GM18909 (cell line): ENCODE data around the gene MCRIP1.

Experiments used
- ATAC-seq: cut with Tn5 transposase; IDR thresholded peaks from one replicate; pipeline ENCODE4 v1.9.1; 2021; ENCODE audit warnings: mild to moderate bottlenecking; ENCODE audit not compliant: unreplicated experiment, poor library complexity

Gene MCRIP1

GRCh38 chr17:81833160-81833920 lies at the start of gene MCRIP1:
Gene MCRIP1 (minus strand): TSS chr17:81833291. CDS start chr17:81824506, 8,785 bp downstream.
- peak; percentile 81 for ATAC-seq

- ATAC-seq = no peak
These were observed 46.0 kb upstream of the MCRIP1 start for GRCh38 chr17:81879121-81879520.

- no peak for ATAC-seq
These were observed 45.2 kb upstream of the MCRIP1 start for GRCh38 chr17:81878294-81878693.

GRCh38 chr17:81877569-81877968 lies 44.5 kb upstream of the MCRIP1 start:
- no peak for ATAC-seq

GRCh38 chr17:81871387-81872230 lies 38.5 kb upstream of the MCRIP1 start:
- ATAC-seq = peak; percentile 58

GRCh38 chr17:81870981-81871386 lies 37.9 kb upstream of the MCRIP1 start, which contains the start of gene ARHGDIA:
Gene ARHGDIA (minus strand): TSS chr17:81871337. CDS start chr17:81869930, 1,407 bp downstream.
- peak; percentile 9 for ATAC-seq

GRCh38 chr17:81870131-81870980 lies 37.3 kb upstream of the MCRIP1 start:
- ATAC-seq = peak; percentile 12

- no peak for ATAC-seq
These were observed 36.4 kb upstream of the MCRIP1 start for GRCh38 chr17:81869221-81870130.

GRCh38 chr17:81868674-81869220 lies 35.7 kb upstream of the MCRIP1 start:
- no peak for ATAC-seq

GRCh38 chr17:81867991-81868673 lies 35.0 kb upstream of the MCRIP1 start:
- ATAC-seq = no peak

- no peak for ATAC-seq
These were observed 34.3 kb upstream of the MCRIP1 start for GRCh38 chr17:81867170-81867990.

- ATAC-seq = no peak
These were observed 33.5 kb upstream of the MCRIP1 start for GRCh38 chr17:81866440-81867169.

- ATAC-seq = no peak
These were observed 32.8 kb upstream of the MCRIP1 start for GRCh38 chr17:81865733-81866439.

GRCh38 chr17:81865358-81865732 lies 32.3 kb upstream of the MCRIP1 start:
- ATAC-seq = no peak

- no peak for ATAC-seq
These were observed 31.0 kb upstream of the MCRIP1 start for GRCh38 chr17:81863833-81864768.
